GM06990 (cell line): ENCODE results near the gene RAB21.

Source experiments
- DNase-seq: peaks from one replicate; pipeline ENCODE4 v3.0.0-alpha.2; 2011; ENCODE audit not compliant: insufficient read length; ENCODE audit errors: extremely low read depth
- H3K27me3 ChIP-seq: replicated peaks from 2 replicates; pipeline ENCODE4 v1.6.0; 2011; ENCODE audit warnings: low read length; ENCODE audit not compliant: control insufficient read depth, insufficient read depth
- H3K36me3 ChIP-seq: 2 replicates; pipeline ENCODE4 v1.5.1; 2011; ENCODE audit warnings: low read length; ENCODE audit not compliant: control insufficient read depth, insufficient read depth
- H3K4me3 ChIP-seq: replicated peaks from 2 replicates; pipeline ENCODE4 v1.5.1; 2011; ENCODE audit warnings: low read depth, mild to moderate bottlenecking, control low read depth, low read length
- TF ChIP-seq, protein P1 (sequence below): IDR thresholded peaks from 2 replicates; pipeline ENCODE4 v1.5.1; 2011; ENCODE audit warnings: low read length, control low read depth, mild to moderate bottlenecking, inconsistent platforms; ENCODE audit not compliant: insufficient read depth, poor library complexity, severe bottlenecking

RAB21 gene

DNA sequence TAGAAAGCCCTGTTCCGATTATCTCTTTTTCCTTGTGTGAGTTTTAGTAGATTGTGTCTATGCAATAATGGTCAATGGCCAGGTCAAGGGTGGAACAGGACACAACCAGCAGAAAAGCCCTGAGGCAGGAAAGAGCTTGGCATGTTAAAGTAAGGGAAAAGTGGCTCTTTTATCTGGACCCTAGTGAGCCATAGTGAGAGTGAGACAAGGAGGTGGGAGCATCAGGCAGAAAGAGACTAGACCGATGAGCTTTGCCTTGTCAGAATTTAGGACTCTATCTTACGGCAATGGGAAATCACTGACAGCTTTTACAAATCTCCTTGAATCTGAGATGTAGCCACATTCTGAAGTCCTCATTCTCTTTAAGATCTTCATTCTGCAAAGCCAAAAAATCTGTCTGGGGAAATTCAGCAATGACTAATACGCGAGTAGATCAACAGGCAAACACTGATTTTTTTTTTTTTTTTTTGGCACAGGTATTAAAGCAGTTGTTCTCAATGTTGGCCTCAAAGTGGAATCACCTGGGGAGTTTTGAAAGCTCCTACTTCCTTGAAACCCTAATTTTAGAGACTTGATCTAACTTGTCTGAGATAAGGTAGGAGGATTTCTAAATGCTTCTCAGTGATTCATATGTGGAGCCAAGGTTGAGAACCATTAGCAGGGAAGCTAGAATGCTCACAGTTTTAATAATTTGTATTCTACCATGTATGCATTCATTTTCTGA, 34.9 kb upstream of the RAB21 start:
- Histone ChIP-seq H3K4me3 (no peak overlapping the region), H3K36me3 (no peaks in the 10 kb centered on the region), H3K27me3 (no peaks in the 10 kb centered on the region)
- TF ChIP-seq, protein P1, sequence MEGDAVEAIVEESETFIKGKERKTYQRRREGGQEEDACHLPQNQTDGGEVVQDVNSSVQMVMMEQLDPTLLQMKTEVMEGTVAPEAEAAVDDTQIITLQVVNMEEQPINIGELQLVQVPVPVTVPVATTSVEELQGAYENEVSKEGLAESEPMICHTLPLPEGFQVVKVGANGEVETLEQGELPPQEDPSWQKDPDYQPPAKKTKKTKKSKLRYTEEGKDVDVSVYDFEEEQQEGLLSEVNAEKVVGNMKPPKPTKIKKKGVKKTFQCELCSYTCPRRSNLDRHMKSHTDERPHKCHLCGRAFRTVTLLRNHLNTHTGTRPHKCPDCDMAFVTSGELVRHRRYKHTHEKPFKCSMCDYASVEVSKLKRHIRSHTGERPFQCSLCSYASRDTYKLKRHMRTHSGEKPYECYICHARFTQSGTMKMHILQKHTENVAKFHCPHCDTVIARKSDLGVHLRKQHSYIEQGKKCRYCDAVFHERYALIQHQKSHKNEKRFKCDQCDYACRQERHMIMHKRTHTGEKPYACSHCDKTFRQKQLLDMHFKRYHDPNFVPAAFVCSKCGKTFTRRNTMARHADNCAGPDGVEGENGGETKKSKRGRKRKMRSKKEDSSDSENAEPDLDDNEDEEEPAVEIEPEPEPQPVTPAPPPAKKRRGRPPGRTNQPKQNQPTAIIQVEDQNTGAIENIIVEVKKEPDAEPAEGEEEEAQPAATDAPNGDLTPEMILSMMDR, result no peak
- DNase-seq, result no peak

DNA sequence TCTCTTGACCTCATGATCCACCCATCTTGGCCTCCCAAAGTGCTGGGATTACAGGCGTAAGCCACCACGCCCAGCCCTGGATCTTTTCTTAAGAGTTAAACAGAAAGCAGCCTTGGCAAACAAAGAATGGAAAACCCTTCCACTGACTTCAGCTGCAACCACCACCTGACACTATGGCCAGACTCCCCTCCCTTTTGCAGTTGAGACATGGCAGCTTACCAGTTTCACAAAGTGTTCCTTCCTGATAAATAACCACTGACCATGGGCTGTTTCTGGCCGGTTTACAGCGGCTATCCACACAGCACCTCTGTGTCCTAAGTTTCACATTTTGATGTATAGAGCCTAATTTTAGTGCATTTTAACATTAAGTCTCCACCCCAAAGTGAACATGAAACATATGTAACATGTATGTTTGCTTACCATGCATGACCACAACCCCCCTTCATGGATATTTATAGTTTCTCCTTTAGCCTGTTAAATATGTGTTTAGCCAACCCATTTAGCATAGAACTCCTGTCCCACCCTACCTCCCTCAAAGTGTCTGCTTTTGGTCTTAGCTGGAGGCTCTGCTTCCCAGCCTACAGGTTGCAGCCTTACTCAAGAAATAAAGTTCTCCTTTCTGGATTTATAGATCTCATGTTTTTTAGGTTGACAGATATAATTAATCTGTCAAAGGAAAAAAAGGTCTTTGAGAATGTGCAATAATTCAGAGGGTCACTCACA, 32.7 kb upstream of the RAB21 start:
- no peak overlapping the region for H3K4me3 ChIP-seq
- H3K36me3 ChIP-seq, result no peaks in the 10 kb centered on the region
- no peaks in the 10 kb centered on the region for H3K27me3 ChIP-seq
- TF ChIP-seq, protein P1, result no peak
- no peak for DNase-seq

DNA sequence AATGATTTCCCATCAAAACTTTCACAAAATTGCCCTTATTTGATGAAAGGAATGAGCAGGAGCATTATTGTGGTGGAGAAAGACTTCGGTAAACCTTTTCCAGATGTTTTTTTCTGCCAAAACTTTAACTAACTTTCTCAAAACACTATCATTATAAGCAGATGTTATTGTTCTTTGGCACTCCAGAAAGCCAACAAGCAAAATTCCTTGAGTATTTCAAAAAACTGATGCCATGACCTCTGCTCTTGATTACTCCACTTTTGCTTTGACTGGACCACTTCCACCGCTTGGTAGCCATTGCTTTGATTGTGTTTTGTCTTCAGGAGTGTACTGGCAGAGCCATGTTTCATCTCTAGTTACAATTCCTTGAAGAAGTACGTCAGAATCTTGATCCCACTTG, 29.7 kb upstream of the RAB21 start:
- H3K36me3 ChIP-seq, result no peaks in the 10 kb centered on the region
- H3K4me3 ChIP-seq, result no peak overlapping the region
- no peaks in the 10 kb centered on the region for H3K27me3 ChIP-seq
- DNase-seq, result no peak
- TF ChIP-seq, protein P1, result no peak

DNA sequence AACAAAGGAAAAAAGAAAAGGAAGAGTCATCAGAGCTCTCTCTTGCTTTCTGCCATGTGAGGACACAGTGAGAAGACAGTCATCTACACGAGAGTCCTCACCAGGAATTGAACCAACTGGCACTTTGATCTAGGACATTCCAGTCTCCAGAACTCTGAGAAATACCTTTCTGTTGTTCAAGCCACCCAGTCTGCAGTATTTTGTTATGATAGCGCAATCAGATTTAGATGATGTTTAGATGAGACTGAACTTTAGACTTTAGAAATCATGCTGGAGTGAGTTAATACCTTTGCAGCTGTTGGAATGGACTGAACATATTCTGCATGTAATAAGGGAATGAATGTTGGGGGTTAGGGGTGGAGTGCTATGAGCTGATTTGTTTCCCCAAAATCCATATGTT, 28.1 kb upstream of the RAB21 start:
- Histone ChIP-seq H3K4me3 (no peak overlapping the region), H3K27me3 (no peaks in the 10 kb centered on the region), H3K36me3 (no peaks in the 10 kb centered on the region)
- TF ChIP-seq, protein P1, result no peak
- DNase-seq, result no peak

DNA sequence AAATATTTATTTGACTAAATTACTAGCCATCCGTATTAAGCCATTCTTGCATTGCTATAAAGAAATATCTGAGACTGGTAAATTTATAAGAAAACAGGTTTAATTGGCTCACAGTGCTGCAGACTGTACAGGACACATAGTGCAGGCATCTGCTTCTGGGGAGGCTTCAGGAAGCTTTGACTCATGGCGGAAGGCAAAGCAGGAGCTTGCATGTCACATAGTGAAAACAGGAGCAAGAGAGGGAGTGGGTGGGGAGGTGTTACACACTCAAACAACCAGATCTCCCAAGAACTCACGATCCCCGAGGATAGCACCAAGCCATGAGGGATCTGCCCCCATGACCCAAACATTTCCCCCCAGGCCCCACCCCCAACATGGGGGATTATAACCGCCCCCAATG, 26.7 kb upstream of the RAB21 start:
- TF ChIP-seq, protein P1, result no peak
- Histone ChIP-seq H3K4me3 (no peak overlapping the region), H3K27me3 (no peaks in the 10 kb centered on the region), H3K36me3 (no peaks in the 10 kb centered on the region)
- no peak for DNase-seq
